Activated CD4-positive, alpha-beta T cell treated with anti-CD3 and anti-CD28 coated beads, Interleukin-2, amount 50 U/mL, for 24 hours (primary cell): ENCODE results near the gene COQ3.

Experiments
- DNase-seq, 2 donors: peaks; one replicate each; pipeline ENCODE4 v3.0.0-alpha.2; 2020; ENCODE audit warnings: low read depth in 1 of 2, low spot score in 1 of 2

COQ3 gene

DNA sequence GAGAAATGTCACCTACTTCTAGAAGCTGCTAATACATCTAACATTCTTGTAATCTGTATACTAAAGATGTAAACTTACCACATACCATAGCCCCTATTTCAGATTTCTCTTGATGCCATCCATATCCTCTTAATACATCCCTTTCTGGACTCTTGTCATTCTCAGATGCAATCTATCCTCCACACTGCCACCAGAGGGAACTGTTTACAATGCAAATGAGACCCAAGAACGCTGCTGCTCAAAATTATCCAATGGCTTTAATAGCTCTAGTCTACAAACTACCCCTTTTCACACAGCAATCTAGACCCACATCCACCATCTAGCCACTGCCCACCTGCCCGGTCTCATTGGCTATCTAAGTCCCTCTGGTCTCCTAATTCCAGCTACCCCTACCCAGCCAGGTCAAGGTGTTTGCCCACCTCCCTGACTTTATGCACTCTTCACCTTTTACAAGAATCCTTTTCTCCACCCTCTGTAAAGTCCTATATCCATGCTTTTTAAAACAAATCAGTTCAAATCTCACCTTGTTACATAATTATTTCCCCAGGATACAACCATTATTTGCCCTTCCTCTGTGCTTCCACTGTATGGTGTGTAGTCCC, 59.4 kb downstream of the COQ3 start:
- DNase-seq: no peak

- DNase-seq: no peak
Measured at GRCh38 chr6:99333068-99333467, 60.9 kb downstream of the COQ3 start.

DNA sequence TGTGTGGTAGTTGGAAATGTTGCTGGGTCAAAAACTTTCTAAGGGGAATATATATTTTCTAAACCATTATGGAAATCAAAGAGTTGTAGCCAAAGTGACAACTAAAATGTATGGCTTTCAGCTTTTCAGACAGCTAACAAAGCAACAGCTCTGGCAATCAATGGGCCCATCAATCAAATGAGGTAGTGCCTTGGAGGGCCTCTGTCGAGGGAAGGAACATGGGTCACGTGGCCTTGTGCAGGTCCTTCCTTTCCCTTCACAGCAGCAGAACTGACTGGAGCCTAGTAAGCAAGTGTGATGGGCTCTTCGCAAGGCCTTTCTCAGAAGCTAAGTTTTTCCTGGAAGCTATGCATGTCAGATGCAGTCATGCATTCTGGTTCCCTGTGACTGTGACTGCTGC, 62.5 kb downstream of the COQ3 start:
- DNase-seq: no peak

DNA sequence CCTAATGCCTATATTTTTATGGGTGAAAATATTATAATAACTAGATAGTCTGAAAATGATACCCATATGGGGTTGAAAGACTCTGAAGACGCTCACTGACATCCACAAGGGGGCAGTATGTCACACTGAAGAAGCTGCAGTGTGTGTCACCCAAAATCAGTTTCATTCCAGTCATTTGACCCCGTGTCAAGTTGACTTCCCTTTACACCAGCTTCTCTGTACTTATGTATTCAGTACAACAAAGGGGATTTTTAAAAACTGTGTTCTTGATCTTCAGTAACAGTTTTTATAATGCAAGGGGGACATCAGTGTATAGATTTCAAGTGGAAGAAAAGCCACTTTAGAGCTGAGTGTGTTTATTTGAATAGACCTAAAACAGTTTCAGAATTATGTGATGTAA, 63.8 kb downstream of the COQ3 start:
- peak; percentile 23 to 58 for DNase-seq

- no peak for DNase-seq
Measured at GRCh38 chr6:99324996-99325395, 69.0 kb downstream of the COQ3 start.
